Globus pallidus (tissue), 1 donor: Measurements from ENCODE around the gene ARMC9.
"Not testable (repeated sequence)": the region's sequence is repeated elsewhere in the genome, so short reads cannot be mapped to it uniquely, and the experiment has no call there.

Experiments
- DNase-seq: peaks from one replicate; pipeline ENCODE4 v3.0.0-alpha.2; 2015; ENCODE audit warnings: low spot score

The ARMC9 gene

GRCh38 chr2:231181860-231182512 lies 16.4 kb upstream of the ARMC9 start:
- peak; percentile 37 for DNase-seq

GRCh38 chr2:231182513-231182899 lies 15.9 kb upstream of the ARMC9 start:
- DNase-seq, result no peak

DNA sequence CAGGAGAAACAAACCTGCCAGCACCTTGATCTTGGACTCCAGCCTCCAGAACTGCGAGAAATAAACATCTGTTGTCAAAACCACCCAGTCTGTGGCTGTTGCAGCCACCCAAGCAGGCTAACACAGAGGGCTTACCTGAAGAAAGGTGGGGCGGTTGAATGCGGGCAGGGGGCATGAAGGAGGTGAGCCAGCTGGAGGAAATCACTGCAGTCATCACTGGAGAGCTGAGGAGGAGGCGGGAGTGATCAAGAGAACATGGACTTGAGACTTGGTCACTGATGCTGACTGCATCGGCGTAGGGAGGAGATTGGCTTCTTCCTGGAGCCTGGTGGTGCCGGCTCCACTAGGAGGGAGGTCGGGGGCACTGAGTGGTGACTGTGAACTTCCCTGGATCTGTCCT lies 14.6 kb upstream of the ARMC9 start:
- DNase-seq, result no peak

- no peak for DNase-seq
Observed at GRCh38 chr2:231184319-231184718, 14.1 kb upstream of the ARMC9 start.

DNA sequence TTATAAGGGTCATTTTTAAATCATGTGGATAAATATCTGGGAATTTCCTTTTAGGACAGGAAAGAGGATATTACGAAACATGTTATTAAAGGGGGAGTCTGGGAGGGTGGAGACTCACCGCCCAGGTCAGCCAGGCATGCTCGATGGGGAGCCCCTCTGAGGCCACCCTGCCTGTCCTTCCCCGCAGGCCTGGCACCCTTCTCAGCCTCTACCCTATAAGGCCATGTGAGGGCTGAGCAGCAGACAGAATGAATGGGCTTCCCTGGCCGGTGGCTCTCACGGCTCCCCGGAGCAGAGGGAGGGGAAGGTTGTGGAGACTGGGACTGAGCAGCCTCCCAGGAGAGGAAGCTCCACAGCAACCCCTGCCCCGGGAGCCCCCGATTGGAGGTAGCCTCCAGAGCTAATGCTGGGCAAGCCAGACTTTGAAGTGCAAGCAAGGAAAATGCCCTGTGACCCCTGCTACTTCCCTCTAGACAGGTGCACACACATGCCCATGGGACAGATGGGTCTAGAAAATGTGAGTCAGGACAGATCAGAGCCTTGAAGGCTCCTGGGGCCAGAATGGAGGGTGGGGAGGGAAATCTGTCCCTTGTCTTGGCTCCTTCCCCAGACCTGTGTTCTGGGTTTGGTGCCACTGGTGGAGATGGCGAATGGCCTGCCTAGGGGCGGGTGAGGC lies 13.2 kb upstream of the ARMC9 start:
- no peak for DNase-seq

DNA sequence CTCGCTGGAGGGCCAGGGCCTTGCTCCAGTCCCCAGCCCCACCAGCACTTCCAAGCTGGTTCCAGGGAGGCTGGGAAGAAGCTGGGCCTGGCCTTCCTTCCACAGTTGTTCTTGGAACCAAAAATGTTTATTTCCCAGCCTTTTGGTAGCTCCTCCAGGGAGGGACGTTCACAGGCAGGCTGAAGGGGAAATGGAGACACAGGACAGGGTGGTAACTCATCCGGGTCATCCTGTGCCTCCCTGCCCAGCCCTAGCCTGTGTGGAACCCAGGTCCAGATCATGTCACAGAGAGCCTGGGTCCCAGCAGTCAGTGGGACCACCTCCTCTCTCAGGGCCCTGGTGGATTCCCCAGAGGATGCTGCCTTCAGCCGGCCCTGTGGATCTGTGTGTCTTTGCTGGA lies 12.5 kb upstream of the ARMC9 start:
- no peak for DNase-seq

GRCh38 chr2:231186325-231186724 lies 12.1 kb upstream of the ARMC9 start:
- DNase-seq, result no peak

DNA sequence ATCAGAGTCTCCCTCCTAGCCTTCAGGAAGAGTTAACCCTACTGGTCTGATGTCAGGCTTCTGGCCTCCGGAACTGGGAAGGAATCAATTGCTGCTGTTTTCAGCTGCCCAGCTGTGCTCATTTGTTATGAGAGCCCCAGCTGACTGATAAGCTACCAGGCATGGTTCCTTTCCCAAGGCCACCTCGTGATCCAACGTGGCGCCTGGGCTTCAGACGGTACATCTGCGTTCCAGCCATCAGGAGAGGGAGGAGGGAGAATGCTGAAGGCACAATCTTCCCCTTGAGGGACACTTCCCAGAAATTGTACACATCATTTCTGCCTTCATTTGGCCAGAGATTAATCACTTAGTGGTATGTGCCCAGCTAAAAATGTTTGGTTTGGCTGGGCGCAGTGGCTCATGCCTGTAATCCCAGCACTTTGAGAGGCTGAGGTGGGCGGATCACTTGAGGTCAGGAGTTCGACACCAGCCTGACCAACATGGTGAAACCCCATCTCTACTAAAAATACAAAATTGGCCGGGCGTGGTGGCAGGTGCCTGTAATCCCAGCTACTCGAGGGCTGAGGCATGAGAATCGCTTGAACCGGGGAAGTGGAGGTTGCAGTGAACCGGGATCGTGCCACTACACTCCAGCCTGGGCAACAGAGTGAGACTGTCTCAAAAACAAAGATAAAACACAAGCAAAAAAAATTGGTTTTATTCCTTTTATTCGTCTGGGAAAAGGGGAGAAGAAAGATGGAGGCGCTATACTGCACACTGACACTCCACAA lies 10.5 kb upstream of the ARMC9 start:
- DNase-seq, result no peak

DNA sequence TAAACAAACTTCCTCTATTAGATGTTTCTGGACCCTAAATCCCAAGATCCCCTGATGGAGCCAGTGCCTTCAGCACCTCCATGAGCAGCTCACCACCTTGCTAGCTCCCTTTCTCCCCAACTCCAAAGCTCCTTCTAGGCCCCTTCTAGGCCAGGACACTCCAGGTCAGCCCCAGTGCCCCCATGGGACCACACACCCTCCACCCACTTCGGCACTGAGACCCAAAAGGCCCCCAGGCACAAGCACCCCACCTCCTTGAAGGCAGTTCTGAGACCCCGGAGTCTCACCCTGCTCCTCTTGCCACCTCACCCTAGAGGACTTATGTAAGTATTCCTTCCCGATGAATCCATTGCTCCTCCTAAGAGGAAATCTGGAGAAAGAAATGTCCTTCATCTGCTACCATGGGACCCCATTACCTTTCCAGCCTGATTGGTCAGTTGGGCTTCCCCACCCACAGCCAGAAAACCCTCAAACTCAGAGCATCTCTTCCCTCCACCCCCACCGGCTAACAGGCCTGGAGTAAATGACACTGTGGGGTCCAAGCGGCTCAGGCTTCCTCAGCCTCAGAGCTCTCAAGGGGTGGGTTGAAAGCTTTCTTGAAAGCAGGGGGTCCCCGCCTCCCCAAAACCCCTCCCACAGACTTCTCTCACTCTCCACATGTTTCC lies 9.8 kb upstream of the ARMC9 start:
- no peak for DNase-seq

- DNase-seq, result no peak
Observed at GRCh38 chr2:231189171-231189530, 9.3 kb upstream of the ARMC9 start.

DNA sequence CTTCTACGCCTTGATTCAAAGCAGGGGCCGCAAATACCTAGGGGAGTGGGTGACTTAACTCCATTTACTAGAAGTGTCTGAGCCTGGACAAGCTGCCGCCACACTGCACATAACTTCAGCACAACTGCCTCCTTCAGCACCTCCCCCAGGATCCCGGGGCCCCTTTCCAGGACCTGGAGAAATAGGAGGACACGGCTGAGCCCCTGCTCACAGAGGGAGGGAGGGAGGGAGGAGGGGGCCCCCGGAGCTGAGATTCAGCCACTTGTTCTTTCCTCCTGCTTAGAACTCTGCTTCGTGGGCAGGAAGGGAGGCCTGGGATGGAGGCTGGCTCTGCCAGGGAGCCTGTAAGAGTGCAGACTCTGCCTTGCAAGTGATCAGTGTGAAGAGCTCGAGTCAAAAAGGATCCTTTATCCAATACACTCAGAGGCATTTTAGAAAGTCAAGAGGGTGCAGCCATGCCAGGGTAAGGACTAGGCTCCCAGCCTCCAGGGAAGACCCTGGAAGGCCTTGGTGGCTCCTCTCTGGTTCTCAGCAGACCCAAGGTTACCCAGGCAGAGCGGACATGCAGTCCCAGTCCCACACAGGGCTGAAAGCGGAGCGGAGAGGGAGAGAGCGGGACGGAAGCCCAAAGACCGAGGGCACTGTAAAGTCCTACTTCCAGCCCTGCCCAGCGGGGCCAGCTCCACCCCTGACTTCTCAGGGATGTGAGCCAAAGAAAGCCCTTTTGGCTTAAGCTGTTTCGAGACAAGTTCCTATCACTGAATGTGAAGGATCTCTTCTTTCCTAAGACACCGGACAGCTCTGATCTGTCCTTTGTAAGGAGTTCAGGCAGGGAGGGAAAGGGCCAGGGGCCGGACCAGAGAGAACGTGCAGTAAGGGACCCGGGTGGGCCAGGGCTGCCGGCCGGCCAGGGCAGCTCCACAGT lies 8.6 kb upstream of the ARMC9 start:
- no peak for DNase-seq

GRCh38 chr2:231190531-231191197 lies 7.8 kb upstream of the ARMC9 start:
- DNase-seq, result peak; percentile 23

GRCh38 chr2:231191896-231192872 lies 6.2 kb upstream of the ARMC9 start:
- DNase-seq, result no peak

GRCh38 chr2:231193216-231193615 lies 5.2 kb upstream of the ARMC9 start:
- no peak for DNase-seq

DNA sequence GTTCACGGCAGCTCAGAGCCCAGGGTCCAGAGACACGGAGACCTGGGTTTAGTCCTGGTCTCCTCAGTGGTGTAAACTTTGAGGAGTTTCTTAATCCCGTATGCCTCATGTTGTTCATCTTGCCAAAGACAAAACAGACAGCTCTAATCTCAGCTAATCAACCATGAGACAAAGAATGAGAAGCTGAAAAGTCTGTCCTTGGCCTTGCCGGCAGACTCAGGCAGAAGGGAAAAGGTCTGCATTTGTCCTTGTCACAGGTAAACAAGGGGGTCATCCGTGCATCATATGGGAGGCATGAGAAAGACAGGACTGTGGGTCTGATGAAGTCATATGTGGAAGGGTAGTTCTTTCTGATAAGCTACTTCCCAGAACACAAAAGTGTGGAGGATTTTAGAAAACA lies 1.8 kb upstream of the ARMC9 start:
- no peak for DNase-seq

DNA sequence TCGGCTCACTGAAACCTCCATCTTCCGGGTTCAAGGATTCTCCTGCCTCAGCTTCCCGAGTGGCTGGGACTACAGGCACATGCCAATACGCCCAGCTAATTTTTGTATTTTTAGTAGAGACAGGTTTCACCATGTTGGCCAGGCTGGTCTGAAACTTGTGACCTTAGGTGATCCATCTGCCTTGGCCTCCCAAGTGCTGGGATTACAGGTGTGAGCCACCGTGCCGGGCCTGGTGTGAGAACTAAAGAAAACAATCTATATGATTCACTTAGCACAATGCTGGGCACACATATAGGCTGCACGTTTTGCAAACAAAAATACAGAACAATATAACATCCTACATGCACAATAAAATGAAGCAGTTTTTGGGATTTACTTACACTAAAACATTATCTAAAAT lies 1.2 kb upstream of the ARMC9 start:
- DNase-seq, result not testable (repeated sequence)

DNA sequence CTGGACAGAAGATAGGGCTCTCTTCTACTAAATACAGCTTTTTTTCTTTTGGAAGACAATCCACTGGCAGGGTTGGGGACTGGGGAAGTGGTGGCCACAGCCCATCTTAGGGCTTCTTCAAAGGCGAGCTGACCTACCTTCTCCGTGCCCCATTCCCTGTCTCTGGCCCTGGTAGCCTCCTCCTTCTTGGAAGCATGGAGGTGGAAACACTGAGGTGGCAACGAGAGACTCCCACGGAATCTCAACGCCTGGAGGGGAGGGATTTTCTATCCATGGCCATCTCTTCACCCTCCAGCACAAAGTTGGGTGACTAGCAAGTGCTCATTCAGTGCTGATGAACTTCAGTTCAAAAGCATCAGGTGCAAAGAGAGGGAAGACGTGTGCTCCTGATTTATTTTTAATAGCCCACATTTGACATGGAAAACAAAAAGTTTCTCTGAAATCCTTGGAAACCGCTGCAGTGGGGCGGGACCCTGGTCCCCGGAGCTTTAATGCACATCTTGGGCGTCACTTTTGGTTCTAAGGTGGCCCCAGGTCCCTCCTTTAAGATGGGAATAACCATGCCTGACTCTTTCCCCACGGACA lies 633 bp upstream of the ARMC9 start:
- DNase-seq, result no peak

DNA sequence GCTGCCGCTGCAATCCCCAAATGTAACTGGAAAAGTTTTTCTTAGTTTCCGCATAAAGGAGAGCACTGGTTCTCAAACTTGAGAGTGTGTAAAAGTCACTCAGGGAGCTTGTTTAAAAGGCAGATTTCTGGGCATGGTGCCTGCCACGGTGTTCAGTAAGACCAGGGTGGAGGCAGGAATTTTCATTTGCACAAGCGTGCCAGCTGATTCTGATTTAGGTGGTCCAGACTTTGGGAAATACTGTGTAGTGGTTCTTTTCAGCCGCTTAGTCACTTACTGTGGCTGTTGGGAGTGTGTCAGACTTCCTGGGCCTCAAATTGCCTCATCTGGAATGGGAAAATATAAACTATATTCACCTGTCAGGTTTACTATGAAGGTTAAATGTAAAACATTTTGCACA lies 788 bp downstream of the ARMC9 start:
- DNase-seq, result no peak

DNA sequence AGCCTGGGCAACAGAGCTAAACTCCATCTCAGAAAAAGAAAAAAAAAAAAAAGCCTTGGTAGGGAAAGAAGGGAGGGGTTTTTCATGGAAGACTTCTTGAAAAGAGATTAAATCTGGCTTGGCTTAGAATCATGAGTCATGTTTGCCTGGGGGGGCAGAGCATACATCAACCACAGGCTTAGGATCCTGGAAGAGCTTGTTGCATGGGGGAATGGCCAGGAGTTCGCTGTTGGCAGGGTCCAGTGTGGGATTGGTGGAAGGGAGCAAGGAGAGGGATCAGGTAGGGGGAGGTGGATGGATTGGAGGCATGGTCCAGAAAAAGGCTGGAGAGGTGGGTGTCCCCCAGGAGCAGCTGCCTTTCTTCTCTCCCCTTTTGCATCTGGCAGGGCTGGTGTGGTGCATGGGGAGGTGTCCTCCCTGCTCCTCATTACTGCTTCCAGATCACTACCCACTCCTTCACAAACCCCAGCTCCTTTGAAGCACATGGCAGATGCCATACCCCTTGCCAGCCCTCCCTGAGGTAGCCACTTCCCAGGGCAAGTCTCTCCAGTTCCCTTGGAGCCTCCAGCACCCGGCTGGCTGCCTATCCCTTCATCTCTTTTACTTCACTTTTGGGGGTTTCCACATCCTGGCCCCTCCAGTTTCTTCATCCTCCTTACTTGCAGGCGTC lies 2.5 kb downstream of the ARMC9 start:
- no peak for DNase-seq
